ENCODE data around the gene LMO1.

The LMO1 gene

DNA sequence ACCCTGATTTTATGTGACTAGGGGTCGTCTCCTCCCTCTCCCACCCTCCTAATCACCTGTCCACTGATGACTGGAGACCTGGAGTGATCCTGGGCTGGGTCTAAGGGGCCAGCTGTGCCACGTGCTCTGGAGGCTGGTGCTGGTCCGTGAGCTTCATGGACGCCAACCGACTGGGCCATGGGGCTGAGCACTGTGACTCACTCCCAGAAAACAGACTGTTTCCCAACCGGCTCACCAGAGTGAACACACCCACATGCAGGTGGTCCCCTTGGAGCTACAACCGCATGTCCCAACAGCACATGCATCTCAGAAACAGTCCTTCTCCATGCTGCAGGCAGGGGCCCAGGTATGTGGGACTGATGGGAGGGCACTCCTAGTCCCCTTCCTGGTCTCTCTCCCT lies 14.0 kb upstream of the LMO1 start:
- Histone ChIP-seq H3K27ac (ENCODE audit: low read length) (no peak overlapping the region), H3K9me3 (ENCODE audit: control insufficient read depth, insufficient read depth, low read length) (no peaks in the 10 kb centered on the region), H3K36me3 (ENCODE audit: control insufficient read depth, insufficient read depth, low read length) (no peaks in the 10 kb centered on the region), H3K27me3 (ENCODE audit: control insufficient read depth, insufficient read depth, low read length) (no peaks in the 10 kb centered on the region; the same call in 1 of the 2 replicates), H3K4me3 (ENCODE audit: low read length) (no peak overlapping the region; the same call in 1 of the 2 replicates), H3K4me1 (ENCODE audit: control insufficient read depth, insufficient read depth, low read length) (peaks cover 2% of the 10 kb centered on the region; the same call in 1 of the 2 replicates)
- DNase-seq (ENCODE audit: low read depth, low spot score) = no peak
- no CpG with 5 or more reads among the region's 7 CpGs for WGBS (ENCODE audit: insufficient coverage, insufficient read length)

DNA sequence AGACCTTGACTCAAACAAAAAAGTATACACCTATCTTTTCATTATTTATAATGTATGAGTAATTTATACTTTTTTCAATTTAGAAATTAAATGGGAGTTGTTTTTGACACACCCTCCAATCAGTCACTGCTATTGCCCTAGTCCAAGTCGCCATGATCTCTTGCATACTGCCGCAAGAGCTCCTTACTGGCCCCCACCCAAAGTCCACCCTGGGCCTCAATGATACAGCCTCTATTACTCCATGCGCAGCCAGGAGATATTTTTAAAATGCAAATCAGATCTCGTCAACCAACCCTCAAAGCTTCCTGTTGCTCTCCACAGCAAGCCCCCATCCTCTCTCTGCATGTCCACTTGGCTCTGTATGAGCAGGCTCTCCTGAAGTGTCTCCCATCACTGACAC lies 12.8 kb upstream of the LMO1 start:
- Histone ChIP-seq H3K27ac (ENCODE audit: low read length) (no peak overlapping the region), H3K9me3 (ENCODE audit: control insufficient read depth, insufficient read depth, low read length) (no peaks in the 10 kb centered on the region), H3K4me1 (ENCODE audit: control insufficient read depth, insufficient read depth, low read length) (no peaks in the 10 kb centered on the region), H3K27me3 (ENCODE audit: control insufficient read depth, insufficient read depth, low read length) (no peaks in the 10 kb centered on the region), H3K4me3 (ENCODE audit: low read length) (no peak overlapping the region), H3K36me3 (ENCODE audit: control insufficient read depth, insufficient read depth, low read length) (no peaks in the 10 kb centered on the region)
- WGBS (ENCODE audit: insufficient coverage, insufficient read length) = no CpG with 5 or more reads among the region's 4 CpGs
- no peak for DNase-seq (ENCODE audit: low read depth, low spot score)

DNA sequence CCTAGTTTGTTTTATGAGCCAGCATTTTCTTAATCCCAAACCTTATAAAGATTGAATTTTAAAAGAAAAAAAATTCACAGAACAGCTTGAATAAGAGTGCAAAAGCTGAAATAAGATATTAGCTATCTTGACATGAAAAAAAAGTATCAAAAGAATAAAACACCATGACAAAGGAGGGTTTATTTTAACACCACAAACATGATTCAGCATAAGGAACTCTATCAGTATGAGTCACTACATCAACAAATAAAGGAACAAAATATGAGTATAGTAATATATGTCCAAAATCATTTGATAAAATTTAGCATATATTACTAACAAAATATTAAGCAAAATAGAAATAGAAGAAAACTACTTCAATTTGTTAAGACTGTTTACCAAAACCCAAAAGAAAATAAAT lies 9.6 kb upstream of the LMO1 start:
- Histone ChIP-seq H3K4me3 (ENCODE audit: low read length) (no peak overlapping the region), H3K27me3 (ENCODE audit: control insufficient read depth, insufficient read depth, low read length) (peaks cover 23% of the 10 kb centered on the region), H3K27ac (ENCODE audit: low read length) (no peak overlapping the region), H3K36me3 (ENCODE audit: control insufficient read depth, insufficient read depth, low read length) (no peaks in the 10 kb centered on the region), H3K4me1 (ENCODE audit: control insufficient read depth, insufficient read depth, low read length) (peaks cover 3% of the 10 kb centered on the region), H3K9me3 (ENCODE audit: control insufficient read depth, insufficient read depth, low read length) (no peaks in the 10 kb centered on the region)
- no peak for DNase-seq (ENCODE audit: low read depth, low spot score)

DNA sequence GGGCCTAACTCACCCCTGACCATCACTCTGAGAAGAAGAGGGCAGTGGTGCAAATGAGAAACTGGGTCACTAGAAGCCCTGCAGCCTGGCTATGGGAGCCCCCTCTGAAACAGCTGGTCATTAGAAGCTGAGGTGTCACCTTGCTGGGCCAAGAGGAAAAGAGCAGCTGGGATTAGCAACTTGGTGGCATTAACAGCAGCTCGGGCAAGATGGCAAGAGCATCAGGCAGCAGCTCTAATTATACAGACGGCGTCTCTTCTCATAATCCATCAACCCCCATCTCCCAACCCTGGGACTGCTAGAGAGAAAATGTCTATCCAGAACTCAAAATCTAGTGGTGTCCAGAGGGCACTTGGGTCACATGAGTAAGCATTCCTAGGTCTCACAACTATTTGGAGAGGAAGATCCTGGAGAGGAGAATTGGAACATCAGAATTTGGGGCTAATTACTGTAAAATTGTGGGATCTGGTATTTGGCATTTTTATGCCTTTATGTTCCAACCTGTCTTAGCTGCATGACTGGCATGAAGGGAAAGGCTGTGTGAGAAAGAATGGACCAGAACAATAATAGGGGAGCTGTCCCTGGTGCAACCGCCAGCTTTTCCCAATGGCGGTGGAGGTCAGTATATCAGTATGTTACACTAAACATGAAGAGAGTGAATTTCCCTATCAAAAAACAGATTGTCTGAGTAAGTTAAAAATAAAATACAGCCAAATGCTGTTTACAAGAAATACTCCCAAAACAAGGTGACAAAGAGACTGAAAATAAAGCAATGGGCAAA lies 7.6 kb upstream of the LMO1 start:
- no peak for DNase-seq (ENCODE audit: low read depth, low spot score)
- WGBS (ENCODE audit: insufficient coverage, insufficient read length) = no CpG with 5 or more reads among the region's 5 CpGs
- Histone ChIP-seq H3K9me3 (ENCODE audit: control insufficient read depth, insufficient read depth, low read length) (no peaks in the 10 kb centered on the region), H3K27me3 (ENCODE audit: control insufficient read depth, insufficient read depth, low read length) (peaks cover 43% of the 10 kb centered on the region), H3K4me1 (ENCODE audit: control insufficient read depth, insufficient read depth, low read length) (peaks cover 5% of the 10 kb centered on the region), H3K27ac (ENCODE audit: low read length) (no peak overlapping the region), H3K4me3 (ENCODE audit: low read length) (no peak overlapping the region), H3K36me3 (ENCODE audit: control insufficient read depth, insufficient read depth, low read length) (no peaks in the 10 kb centered on the region)

DNA sequence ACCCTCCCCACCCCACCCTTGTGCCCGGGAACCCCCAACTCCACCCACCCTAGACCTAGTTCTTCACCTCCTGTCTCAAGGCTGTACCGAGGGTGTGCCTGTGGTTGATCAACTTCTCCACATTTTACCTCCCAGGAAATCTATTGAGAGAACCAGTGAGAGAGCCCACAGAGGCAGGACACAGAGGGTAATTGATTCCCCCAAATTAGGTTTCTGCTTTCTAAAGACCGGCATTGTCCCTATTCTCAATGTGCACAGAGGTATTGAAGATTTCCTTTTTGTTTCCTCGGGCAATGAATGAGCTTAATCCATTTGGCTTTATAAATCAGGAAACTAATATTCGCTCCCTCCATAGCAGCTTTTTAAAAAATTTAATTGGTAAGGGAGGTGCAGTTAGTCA lies 6.0 kb upstream of the LMO1 start:
- Histone ChIP-seq H3K27ac (ENCODE audit: low read length) (no peak overlapping the region), H3K36me3 (ENCODE audit: control insufficient read depth, insufficient read depth, low read length) (no peaks in the 10 kb centered on the region), H3K4me1 (ENCODE audit: control insufficient read depth, insufficient read depth, low read length) (peaks cover 5% of the 10 kb centered on the region), H3K4me3 (ENCODE audit: low read length) (no peak overlapping the region), H3K27me3 (ENCODE audit: control insufficient read depth, insufficient read depth, low read length) (peaks cover 53% of the 10 kb centered on the region), H3K9me3 (ENCODE audit: control insufficient read depth, insufficient read depth, low read length) (no peaks in the 10 kb centered on the region)
- DNase-seq (ENCODE audit: low read depth, low spot score) = no peak
- WGBS (ENCODE audit: insufficient coverage, insufficient read length) = no CpG with 5 or more reads among the region's 5 CpGs

DNA sequence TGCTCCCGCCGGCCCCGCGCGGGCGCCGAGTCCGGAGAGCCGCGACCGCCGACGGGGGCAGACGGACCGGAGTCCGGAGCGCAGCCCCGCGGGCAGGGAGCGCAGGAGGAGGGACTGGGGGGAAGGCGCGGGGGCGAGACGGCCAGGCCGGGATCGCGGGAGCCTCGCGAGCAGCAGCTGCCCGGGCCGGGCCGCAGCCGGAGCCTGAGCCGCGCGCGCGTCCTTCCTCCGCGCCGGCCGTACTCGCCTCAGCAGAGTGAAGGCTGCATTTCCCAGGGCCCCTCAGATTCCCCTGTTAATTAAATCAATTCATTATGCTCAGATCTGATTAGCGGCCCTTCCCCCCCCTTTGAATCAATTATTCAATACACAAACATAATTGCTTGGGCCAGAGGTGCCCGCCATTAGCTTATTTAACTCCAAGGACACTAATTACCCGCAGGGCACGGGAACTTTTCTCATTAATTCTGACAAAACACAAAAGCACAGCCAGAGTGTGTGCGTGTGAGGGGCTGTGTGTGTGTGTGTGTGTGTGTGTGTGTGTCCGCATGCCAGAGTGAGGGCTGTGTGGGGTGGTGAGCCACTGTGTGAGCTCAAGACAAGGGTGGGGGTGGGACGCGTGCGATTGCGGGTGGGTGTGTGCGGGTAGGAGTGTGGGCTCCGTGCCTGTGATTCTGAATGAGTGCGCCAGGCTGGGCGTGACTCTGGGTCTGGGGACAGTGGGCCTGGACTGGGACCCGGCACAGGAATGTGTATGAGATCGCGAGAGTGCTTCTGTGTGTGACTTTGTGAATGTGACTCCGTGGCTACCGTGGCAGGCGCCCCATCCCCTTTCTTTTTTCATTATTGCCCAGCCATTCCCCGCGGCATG lies 5.1 kb upstream of the LMO1 start:
- WGBS (ENCODE audit: insufficient coverage, insufficient read length) = no CpG with 5 or more reads among the region's 65 CpGs
- DNase-seq (ENCODE audit: low read depth, low spot score) = no peak
- Histone ChIP-seq H3K9me3 (ENCODE audit: control insufficient read depth, insufficient read depth, low read length) (no peaks in the 10 kb centered on the region), H3K4me1 (ENCODE audit: control insufficient read depth, insufficient read depth, low read length) (peaks cover 5% of the 10 kb centered on the region), H3K27ac (ENCODE audit: low read length) (no peak overlapping the region), H3K27me3 (ENCODE audit: control insufficient read depth, insufficient read depth, low read length) (peaks cover 53% of the 10 kb centered on the region), H3K4me3 (ENCODE audit: low read length) (peak overlapping the region; percentile 24; the same call in 1 of the 2 replicates), H3K36me3 (ENCODE audit: control insufficient read depth, insufficient read depth, low read length) (no peaks in the 10 kb centered on the region)

DNA sequence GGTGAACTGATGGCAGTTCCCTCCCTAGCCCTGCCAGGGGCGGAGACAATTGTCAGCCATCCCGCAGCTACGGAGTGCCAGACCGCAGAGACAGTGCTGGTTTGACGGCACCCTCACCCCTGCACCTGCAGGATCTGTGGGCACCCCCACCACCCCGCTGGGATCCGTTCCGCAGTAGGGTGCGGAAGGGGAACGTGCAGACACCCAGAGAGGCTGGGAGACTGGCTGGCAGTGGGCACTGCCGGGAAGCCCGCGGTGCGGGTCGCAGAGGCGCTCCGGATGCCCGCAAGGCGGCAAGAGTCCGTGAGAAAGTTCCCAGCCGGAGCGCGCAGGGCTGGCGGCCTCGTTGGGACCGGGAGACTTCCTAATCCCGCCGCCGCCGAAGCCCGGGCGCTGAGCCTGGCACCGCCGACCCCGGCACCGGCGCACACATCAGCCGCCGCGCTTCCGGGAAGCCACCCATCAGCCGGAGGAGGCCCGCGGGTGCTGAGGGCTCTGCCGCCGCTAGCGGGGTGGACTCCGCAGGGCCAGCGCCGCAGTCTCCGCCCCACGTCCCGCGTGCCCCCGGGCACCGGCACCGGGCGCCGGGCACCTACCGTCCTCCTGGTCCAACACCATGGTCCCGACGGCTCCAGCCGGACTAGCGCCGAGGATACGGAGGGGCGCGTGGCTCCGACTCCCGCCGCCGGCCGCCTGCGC lies 4.3 kb upstream of the LMO1 start:
- Histone ChIP-seq H3K36me3 (ENCODE audit: control insufficient read depth, insufficient read depth, low read length) (no peaks in the 10 kb centered on the region), H3K27me3 (ENCODE audit: control insufficient read depth, insufficient read depth, low read length) (peaks cover 57% of the 10 kb centered on the region), H3K4me3 (ENCODE audit: low read length) (peak overlapping the region; percentile 24; the same call in 1 of the 2 replicates), H3K27ac (ENCODE audit: low read length) (no peak overlapping the region), H3K4me1 (ENCODE audit: control insufficient read depth, insufficient read depth, low read length) (peaks cover 5% of the 10 kb centered on the region), H3K9me3 (ENCODE audit: control insufficient read depth, insufficient read depth, low read length) (no peaks in the 10 kb centered on the region)
- DNase-seq (ENCODE audit: low read depth, low spot score) = no peak
- no CpG with 5 or more reads among the region's 74 CpGs for WGBS (ENCODE audit: insufficient coverage, insufficient read length)

DNA sequence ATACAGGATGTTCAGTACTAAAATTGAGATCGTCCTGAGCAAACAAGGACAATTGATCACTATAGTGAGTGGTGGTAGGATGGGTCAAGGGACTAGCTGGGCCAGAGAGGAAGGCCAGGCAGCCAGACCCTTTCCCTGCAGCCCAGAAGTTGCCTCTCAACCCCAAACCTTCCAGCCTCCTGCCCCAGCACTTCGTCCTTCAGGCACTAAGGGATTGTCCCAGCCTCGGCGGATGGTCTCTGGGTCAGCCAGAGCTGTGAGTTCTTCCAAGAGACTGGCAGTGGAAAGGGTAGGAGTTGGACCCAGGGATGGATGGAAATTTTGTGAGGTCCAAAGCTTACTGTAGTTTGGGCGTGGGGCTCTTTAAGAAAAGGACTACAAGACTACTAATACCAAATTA lies 3.6 kb upstream of the LMO1 start:
- peaks cover 60% of the 10 kb centered on the region for H3K27me3 ChIP-seq (ENCODE audit: control insufficient read depth, insufficient read depth, low read length)
- no peaks in the 10 kb centered on the region for H3K9me3 ChIP-seq (ENCODE audit: control insufficient read depth, insufficient read depth, low read length)
- peaks cover 5% of the 10 kb centered on the region for H3K4me1 ChIP-seq (ENCODE audit: control insufficient read depth, insufficient read depth, low read length)
- no CpG with 5 or more reads among the region's 5 CpGs for WGBS (ENCODE audit: insufficient coverage, insufficient read length)
- no peak overlapping the region for H3K4me3 ChIP-seq (ENCODE audit: low read length)
- no peaks in the 10 kb centered on the region for H3K36me3 ChIP-seq (ENCODE audit: control insufficient read depth, insufficient read depth, low read length)
- no peak for DNase-seq (ENCODE audit: low read depth, low spot score)
- H3K27ac ChIP-seq (ENCODE audit: low read length) = no peak overlapping the region

DNA sequence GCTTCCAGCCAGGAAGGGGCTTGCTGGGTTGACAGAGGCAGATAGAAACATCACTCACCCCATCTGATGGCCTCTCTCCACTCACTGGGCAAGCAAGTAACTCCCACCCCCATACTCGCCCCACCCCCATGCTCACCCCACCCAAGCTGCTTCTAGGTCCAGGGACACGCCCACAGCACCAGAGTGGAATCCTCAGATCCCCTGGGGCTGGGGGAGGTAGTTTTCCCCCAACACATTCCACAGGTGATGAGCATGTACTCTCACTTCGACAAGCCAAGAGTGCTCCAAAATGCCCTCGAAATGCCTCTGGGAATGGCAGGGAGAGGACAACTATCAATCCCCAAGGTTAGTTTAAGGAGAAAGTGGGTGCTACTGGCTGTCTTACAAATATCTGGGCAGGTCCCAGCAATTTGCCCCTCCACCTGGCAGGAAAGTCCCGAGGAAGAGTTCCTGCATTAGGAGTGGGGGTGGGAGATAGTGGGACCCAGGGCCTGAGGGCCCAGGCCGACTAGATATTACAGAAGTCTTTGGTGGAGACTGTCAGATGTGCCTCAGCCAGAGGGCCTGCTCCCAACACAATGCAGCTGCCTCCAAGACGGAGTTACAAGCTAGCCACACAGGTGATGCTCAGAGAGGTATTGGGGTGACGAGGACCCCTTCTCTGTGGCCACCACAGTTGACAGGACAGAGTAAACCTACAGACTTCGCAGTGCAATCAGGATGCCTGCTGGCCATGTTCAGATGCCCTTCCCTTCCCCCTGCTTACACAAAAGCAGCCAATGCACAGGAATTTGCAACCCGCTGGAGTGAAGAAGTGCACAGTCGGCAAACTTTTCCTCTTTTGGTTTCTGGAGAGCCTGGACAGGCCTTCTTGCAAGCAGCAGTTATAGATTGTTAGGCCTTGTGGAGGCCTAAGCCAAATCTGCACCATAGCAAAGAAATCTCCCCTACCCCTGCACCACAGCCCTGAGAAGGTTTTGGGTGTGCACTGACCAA lies 2.9 kb upstream of the LMO1 start:
- H3K27ac ChIP-seq (ENCODE audit: low read length) = no peak overlapping the region
- no peaks in the 10 kb centered on the region for H3K9me3 ChIP-seq (ENCODE audit: control insufficient read depth, insufficient read depth, low read length)
- peaks cover 67% of the 10 kb centered on the region for H3K27me3 ChIP-seq (ENCODE audit: control insufficient read depth, insufficient read depth, low read length)
- H3K4me1 ChIP-seq (ENCODE audit: control insufficient read depth, insufficient read depth, low read length) = peaks cover 7% of the 10 kb centered on the region
- no peak for DNase-seq (ENCODE audit: low read depth, low spot score)
- no peaks in the 10 kb centered on the region for H3K36me3 ChIP-seq (ENCODE audit: control insufficient read depth, insufficient read depth, low read length)
- no peak overlapping the region for H3K4me3 ChIP-seq (ENCODE audit: low read length)
- WGBS (ENCODE audit: insufficient coverage, insufficient read length) = no CpG with 5 or more reads among the region's 11 CpGs
